G401.6 (cell line): ENCODE results near the gene SKI.
"Not testable (repeated sequence)": the region's sequence is repeated elsewhere in the genome, so short reads cannot be mapped to it uniquely, and the experiment has no call there.

Experiments used
- FAIRE-seq: peaks from 2 replicates; lab custom pipeline; 2012; peaks lifted over from hg19 to GRCh38; lab: Jason Lieb, UNC

The SKI gene

DNA sequence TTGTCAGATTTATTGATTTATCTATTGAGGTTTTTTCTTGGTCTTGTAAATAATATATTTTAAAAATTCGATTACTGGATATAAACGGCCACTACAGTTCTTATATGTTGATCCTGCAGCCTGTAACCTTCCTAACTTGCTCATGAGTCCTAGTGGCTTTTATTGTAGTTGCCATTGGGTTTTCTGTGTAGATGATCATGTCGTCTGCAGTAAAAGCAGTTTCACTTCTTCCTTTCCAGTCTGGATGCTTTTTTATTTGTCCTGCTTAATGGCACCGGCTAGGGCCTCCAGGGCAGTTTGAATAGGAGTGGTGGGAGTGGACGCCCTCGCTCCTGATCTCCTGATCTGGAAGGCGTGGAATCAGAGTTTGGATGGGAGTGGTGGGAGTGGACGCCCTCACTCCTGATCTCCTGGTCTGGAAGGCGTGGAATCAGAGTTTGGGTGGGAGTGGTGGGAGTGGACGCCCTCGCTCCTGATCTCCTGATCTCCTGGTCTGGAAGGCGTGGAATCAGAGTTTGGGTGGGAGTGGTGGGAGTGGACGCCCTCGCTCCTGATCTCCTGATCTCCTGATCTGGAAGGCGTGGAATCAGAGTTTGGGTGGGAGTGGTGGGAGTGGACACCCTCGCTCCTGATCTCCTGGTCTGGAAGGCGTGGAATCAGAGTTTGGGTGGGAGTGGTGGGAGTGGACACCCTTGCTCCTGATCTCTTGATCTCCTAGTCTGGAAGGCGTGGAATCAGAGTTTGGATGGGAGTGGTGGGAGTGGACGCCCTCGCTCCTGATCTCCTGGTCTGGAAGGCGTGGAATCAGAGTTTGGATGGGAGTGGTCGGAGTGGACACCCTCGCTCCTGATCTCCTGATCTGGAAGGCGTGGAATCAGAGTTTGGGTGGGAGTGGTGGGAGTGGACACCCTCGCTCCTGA is 33.6 kb downstream of the SKI start:
- FAIRE-seq = not testable (repeated sequence)

- no peak for FAIRE-seq
These were observed 38.3 kb downstream of the SKI start for GRCh38 chr1:2266301-2266975.

GRCh38 chr1:2267051-2267830 is 39.1 kb downstream of the SKI start:
- FAIRE-seq = no peak

GRCh38 chr1:2267862-2268261 is 39.7 kb downstream of the SKI start:
- no peak for FAIRE-seq

DNA sequence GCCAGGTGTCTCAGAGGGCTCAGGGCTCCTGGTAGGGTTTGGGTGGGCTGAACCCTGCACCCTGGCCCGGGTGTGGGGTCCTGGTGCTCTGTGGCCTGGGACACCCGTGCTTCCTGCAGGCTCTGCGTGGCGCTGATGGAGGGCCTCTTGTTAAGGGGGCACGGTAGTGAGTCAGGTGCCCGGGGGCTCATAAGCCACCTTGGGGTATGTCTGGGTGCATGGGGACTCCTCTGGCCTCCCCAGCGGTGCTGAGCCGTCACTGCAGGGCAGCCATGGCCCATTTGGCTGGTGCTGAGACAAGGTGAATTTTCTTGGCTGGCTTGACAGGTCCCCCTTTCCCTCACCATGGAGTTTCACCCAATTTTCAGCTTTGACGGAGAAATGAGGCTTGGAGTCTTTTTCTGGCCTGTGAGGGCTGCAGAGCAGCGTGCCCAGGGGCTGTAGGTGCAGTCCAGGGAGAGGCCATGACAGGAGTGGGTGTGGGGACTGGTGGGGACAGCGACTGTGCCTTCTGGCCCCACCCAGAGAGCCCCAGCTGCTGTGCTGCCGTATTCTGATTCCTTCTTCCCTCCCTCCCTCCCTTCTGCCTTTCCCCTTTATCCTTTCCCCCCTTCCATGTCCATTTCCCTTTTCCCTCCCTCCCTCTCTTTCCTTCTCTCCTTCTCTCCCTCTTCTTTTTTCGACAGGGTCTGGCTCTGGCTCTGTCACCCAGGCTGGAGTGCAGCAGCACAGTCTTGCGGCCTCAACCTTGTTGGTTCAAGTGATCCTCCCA is 40.4 kb downstream of the SKI start:
- no peak for FAIRE-seq

DNA sequence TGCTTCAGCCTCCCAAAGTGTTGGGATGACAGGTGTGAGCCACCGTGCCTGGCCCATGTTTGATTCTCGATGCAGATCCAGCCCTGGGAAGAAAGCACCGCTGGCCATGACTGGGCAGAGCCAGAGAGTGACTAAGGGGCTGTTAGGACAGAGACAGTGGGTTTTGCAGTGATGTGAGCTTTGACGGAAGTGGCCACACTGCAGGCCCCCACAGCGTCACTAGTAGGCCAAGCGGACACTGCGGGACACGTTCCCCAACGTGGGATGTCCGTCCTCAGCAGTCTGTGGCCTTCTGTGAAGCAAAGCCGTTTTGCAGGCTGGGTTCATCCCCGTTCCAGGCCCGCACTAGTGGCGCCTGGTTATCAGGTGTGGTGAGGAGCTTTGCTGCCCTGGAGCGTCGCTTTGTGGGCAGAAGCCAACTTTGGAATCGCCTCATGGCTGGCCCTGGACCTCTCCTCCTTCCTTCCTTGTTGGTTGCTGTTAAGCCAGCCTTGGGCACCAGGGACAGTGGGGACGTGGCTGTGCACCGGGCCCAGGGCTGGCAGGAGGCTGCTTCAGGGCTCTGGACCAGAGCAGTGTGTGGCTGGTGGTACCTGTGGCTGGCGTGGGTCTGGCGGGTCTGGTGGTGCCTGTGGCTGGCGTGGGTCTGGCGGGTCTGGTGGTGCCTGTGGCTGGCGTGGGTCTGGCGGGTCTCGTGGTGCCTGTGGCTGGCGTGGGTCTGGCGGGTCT is 41.2 kb downstream of the SKI start:
- no peak for FAIRE-seq

- no peak for FAIRE-seq
These were observed 41.8 kb downstream of the SKI start for GRCh38 chr1:2269922-2270259.

GRCh38 chr1:2270260-2271100 is 42.4 kb downstream of the SKI start:
- no peak for FAIRE-seq

DNA sequence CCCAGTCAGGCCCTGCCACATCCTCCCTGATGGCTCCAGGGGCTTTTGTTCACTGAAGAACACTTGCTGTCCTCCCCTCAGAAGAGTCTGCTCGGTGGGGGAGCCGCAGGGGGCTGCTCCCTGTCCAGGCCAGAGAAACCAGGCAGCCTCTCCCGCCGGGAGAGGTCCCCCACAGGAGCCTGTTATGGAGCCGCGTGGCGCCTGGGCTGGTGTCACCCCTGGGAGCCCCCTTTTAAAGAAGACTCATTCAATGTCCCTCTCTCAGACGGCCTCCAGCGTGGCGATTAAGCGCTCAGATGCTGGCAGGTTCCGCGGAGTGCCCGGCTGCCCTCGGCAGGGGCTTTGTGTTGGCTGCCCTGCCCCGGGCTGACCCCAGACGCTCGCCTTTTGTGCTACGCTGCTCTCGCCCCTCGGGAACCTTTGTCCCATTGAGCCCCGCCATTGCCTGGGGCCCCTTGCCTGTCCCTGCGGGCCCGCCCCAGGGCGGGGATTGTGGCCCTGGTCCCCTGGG is 43.1 kb downstream of the SKI start:
- no peak for FAIRE-seq

- FAIRE-seq = no peak
These were observed 43.9 kb downstream of the SKI start for GRCh38 chr1:2271841-2272655.

DNA sequence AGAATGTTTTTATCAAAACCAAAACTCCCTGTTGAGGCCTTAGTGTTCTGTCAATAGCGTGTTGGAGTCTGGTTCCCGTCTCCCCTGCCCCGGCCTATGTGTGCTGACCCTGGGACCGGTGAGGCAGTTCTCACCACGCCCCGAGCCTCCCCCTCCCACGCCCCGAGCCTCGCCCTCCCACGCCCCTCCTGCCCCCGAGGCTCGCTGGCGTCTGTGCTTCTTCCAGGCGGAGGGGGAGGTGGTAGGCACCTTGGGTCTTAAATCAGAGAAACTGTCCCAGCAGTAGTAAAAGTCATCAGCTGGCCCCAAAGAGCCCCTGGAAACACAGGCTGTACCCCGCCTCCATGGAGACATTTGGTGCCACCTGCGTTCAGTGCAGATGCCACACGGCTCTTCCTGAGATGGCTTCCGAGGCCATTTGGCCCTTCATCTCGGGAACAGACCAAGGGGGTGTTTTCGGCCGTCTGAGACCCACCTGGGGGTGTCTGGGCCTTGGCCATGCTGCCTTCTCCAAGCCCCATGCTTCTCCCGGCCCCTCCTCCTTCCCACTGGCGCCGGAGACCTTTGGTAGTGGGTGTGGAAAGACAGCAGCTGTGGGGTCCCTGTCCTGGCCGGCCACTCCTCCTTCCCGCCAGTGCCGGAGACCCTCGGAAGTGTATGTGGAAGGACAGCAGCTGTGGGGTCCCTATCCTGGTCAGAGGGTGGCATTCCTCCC is 44.7 kb downstream of the SKI start:
- FAIRE-seq = no peak

DNA sequence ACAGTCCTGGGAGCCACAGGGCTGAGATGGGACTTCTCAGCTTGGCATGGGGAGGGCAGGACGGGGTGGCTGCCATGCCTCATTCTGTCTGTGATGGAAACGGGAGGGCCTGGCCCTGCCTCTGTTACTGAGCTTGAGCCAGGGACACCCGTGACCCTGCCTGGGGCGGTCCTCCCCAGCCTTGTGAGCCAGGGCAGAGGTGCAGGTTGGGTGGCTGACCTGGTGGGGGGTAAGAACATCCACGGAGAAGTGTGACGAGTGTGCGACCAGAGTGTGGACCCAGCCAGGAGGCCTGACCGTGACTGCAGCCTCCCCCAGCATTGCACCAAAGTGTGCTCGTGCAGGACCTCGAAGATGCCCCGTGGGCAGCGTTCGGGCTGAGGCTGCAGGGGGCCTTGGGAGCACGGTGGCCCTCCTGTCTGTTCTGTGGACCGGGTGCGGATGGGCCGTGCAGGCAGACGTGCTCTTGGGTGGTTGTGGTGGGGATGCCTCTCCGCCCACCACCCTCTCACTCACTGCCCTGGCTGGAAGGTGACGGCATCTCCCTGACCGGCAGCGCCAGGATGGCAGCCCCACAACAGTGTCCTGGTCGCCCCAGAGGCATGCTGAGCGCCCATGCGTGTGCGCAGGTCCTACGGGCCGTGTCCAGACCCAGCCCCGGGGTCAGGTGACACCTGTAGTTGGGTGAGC is 45.4 kb downstream of the SKI start:
- no peak for FAIRE-seq

- no peak for FAIRE-seq
These were observed 46.3 kb downstream of the SKI start for GRCh38 chr1:2274231-2274928.

DNA sequence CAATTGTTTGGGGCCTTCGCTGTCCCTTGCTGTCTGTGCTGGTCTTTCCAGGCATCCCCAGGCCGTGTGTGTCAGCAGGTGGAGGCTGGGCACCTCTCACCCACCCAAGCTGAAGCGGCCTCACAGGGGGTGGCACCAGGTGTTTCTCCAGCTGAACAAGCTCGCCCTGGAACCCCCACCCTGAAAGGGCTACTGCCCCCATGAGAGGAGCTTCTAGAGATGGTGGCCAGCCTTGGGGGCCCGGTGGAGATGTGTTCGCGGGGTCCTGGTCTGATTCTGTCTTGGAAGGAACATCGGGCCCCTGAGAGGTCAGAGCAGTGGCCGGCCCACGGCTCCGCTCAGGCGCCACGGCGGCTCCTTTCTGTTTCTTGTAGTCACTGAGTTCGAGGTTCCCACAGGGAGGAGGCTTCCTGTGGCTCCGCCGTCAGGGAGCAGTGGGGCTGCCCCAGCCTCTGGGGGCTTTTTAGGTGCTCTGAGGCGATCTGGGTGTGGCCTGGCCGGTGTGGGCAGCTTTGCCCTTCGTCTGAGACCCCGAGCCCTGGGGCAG is 46.9 kb downstream of the SKI start:
- FAIRE-seq = no peak

DNA sequence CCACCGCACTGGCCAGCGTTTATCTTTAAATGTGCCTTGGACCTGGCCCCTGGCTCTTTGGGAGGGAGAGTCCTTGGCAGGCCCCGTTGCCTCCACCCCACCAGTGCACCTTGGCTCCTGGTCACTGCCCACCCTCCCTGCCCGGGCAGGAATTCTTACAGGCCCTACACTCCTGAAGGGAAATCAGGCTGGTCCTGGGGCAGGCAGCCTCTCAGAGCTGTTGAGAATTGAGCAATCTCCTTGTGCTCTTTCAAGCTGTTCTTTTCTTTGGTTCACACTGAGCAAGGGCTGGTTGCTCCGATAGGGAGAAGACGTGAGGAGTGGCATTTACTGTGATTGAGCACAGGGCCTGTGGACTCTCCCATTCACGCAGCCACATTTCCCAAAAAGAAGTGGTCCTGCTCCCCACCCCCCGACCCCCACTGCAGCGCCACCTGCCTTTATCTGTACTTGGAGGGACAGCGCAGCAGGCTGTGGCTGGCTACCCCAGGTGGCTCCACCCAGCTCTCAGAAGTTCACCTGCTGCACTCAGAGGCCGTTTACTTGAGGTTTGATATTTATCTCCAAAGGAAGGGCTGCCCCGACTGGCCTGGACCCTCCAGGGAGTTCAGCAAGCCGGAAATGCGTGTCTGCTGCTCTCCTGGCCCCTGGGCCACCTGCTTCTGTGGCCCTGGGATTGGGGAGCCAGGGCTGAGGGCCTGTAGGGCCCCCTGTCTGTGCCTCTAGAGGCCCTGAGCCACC is 47.8 kb downstream of the SKI start:
- FAIRE-seq = no peak

DNA sequence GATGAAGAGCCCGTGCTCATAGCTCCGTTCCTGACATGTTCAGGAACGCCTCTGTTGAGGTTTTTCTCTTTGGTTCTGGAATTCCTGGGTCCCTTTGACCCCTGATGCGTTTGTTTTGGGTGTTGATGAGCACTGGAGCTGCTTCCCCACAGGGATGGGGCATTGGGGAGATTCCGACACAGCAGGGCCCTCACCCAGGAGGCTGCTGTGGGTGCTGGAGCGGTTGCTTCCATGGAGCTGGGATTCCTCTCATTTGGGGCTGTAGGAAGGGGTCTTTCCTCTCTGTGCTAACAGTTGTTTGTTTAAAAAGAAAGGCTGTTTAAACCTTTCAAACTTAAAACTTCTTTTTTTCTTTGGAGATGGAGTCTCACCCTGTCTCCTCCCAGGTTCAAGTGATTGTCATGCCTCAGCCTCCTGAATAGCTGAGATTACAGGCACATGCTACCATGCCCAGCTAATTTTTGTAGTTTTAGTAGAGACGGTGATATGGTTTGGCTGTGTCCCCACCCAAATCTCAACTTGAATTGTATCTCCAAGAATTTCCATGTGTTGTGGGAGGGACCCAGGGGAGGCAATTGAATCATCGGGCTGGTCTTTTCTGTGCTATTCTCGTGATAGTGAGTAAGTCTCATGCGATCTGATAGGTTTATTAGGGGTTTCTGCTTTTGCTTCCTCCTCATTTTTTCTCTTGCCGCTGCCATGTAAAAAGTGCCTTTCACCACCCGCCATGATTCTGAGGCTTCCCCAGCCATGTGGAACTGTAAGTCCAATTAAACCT is 48.9 kb downstream of the SKI start:
- no peak for FAIRE-seq
